Adrenal gland (tissue), 5 donors: ENCODE data around the gene AGAP1.

Experiments used
- POLR2A ChIP-seq, 2 donors: fragments of 450-650 bp; IDR thresholded peaks; one replicate each; pipeline ENCODE4 v1.6.1; 2017; ENCODE audit warnings: antibody characterized with exemption in 2 of 2, mild to moderate bottlenecking in 2 of 2, moderate library complexity in 1 of 2
- TF ChIP-seq, protein P1 (sequence below), 6 experiments: fragments of 450-650 bp in 4 of 6; fragments of 200-600 bp in 2 of 6; sonication (generic) in 1 of 6; IDR thresholded peaks; 1 replicate in 5 of 6; 2 replicates in 1 of 6; pipeline versions ENCODE4 v1.5.1 to v1.8.0; 2016 to 2021; ENCODE audit warnings: antibody characterized with exemption in 6 of 6, mild to moderate bottlenecking in 2 of 6, moderate library complexity in 1 of 6
- donor health status: DM: no; HTN: no; CAD: no.

DNA sequence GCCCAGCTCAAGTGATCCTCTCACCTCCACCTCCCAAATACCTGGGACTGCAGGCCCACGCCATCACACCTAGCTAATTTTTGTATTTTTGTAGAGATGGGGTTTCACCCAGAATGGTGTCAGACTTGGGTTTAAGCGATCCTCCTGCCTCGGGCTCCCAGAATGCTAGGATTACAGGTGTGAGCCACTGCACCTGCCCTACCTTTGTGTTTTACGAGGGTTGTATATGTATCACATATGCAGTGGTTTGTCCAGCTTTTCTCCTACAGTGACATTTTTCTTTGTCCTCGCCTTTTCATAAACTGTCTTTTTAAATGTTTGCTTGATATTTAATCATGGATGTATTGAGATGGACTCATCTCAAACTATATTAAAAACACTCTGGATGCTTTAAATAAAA lies 38.5 kb downstream of the AGAP1 start:
- TF ChIP-seq, protein P1, sequence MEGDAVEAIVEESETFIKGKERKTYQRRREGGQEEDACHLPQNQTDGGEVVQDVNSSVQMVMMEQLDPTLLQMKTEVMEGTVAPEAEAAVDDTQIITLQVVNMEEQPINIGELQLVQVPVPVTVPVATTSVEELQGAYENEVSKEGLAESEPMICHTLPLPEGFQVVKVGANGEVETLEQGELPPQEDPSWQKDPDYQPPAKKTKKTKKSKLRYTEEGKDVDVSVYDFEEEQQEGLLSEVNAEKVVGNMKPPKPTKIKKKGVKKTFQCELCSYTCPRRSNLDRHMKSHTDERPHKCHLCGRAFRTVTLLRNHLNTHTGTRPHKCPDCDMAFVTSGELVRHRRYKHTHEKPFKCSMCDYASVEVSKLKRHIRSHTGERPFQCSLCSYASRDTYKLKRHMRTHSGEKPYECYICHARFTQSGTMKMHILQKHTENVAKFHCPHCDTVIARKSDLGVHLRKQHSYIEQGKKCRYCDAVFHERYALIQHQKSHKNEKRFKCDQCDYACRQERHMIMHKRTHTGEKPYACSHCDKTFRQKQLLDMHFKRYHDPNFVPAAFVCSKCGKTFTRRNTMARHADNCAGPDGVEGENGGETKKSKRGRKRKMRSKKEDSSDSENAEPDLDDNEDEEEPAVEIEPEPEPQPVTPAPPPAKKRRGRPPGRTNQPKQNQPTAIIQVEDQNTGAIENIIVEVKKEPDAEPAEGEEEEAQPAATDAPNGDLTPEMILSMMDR (IDR thresholded peaks at IDR 0.05), result no peak
- no peak for TF ChIP-seq POLR2A (IDR thresholded peaks at IDR 0.05)
